Spinal cord (tissue), 10 donors: ENCODE data around the gene HOXA4. TPM values are rescaled to one million over a fixed set of nuclear protein-coding genes. Genes with fewer than 3 reads are reported as not detected.

ENCODE experiments used
- DNase-seq, 6 donors: peaks; one replicate each; pipeline versions ENCODE4 v3.0.0 to v3.0.0-alpha.2; 2013 to 2015; ENCODE audit warnings: low spot score in 6 of 6, low read depth in 4 of 6
- H3K27ac ChIP-seq: one replicate; pipeline ENCODE4 v1.5.1; 2013; ENCODE audit warnings: low read depth, low read length, control low read depth
- H3K27me3 ChIP-seq: one replicate; pipeline ENCODE4 v1.6.1; 2013; ENCODE audit warnings: low read length; ENCODE audit not compliant: control insufficient read depth, insufficient read depth
- H3K36me3 ChIP-seq: one replicate; pipeline ENCODE4 v1.6.1; 2013; ENCODE audit warnings: low read length; ENCODE audit not compliant: control insufficient read depth, insufficient read depth
- H3K4me1 ChIP-seq: one replicate; pipeline ENCODE4 v1.6.1; 2013; ENCODE audit warnings: low read length; ENCODE audit not compliant: control insufficient read depth, insufficient read depth
- H3K4me3 ChIP-seq: one replicate; pipeline ENCODE4 v1.5.1; 2013; ENCODE audit warnings: low read depth, low read length, control low read depth
- H3K9me3 ChIP-seq: one replicate; pipeline ENCODE4 v1.6.1; 2013; ENCODE audit warnings: low read length; ENCODE audit not compliant: control insufficient read depth, insufficient read depth
- whole genome bisulfite sequencing: methylation state at CpG from one replicate; pipeline ENCODE4 v1.1.5; 2013; ENCODE audit warnings: missing lambda C conversion rate; ENCODE audit not compliant: insufficient coverage; 5-methylcytosine and 5-hydroxymethylcytosine counted together
- polyA plus RNA-seq, 2 donors: library from polyadenylated mRNA; unstranded; fragments of 120-200 nt; gene quantifications; one replicate each; pipeline ENCODE4 v1.2.1, GENCODE V29; 2013; ENCODE audit not compliant: insufficient read length in 2 of 2
- total RNA-seq, 2 donors: library from RNA; depleted of rRNA in 1 of 2; stranded (reverse); fragments of 120-200 nt in 1 of 2; fragments of >200 nt in 1 of 2; gene quantifications; one replicate each; pipeline versions ENCODE4 v1.2.3 to v1.2.4, GENCODE V29; 2013 to 2014
- donor health status: healthy.

HOXA4 gene
- total and polyA plus RNA-seq, 4 donors: 1.4 to 56.1 (median 25.7) TPM

DNA sequence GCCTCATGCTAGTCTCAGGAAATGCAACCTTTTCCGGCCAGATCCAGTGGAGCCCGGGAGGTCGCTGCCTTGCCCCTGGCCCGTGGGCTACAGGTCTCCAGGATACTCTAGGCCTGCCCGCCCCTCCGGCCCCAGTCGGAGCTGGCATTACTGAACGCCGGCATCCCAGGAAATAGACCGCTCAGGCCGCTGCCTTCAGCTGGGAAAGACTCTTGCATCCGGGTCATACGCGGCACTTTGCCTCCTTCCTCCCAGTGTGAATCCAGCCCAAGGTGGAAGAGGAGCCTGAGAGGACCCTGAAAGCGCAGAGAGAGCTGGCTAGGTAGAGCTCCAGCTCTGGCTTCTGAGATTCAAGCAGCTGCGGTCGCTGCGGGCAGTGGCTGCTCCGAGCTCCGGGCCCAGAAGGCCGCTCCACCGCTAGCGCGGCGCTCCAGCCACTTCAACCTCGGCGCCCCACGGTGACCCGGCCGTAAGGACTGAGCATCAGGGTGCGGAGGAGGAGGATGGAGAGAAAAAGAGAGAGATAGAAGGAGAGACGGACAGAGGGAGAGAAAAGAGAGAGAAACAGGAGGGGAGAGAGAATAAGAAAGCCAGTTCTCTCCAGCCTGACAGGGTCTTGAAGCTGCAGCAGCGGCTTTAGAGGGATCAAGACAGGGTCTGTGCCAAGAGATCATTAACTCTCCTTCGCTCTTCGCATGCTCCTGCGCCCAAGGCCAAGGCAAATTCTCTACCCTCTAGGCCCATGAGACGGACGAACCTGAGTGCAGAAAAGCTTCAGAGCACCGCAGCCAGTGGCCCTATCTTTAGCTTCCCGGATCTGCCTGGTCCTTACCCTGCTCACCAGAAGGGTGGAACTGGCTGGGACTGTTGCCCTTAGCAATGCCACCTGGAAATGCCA lies 45.3 kb upstream of the HOXA4 start:
- 46% methylated on average over 39 of the region's 40 CpGs for WGBS
- H3K4me3 ChIP-seq: peak overlapping the region; percentile 4
- H3K27me3 ChIP-seq: peaks cover 92% of the 10 kb centered on the region
- H3K9me3 ChIP-seq: no peaks in the 10 kb centered on the region
- peaks cover 72% of the 10 kb centered on the region for H3K4me1 ChIP-seq
- H3K36me3 ChIP-seq: peaks cover 12% of the 10 kb centered on the region
- no peak for DNase-seq
- H3K27ac ChIP-seq: peak overlapping the region; percentile 85

DNA sequence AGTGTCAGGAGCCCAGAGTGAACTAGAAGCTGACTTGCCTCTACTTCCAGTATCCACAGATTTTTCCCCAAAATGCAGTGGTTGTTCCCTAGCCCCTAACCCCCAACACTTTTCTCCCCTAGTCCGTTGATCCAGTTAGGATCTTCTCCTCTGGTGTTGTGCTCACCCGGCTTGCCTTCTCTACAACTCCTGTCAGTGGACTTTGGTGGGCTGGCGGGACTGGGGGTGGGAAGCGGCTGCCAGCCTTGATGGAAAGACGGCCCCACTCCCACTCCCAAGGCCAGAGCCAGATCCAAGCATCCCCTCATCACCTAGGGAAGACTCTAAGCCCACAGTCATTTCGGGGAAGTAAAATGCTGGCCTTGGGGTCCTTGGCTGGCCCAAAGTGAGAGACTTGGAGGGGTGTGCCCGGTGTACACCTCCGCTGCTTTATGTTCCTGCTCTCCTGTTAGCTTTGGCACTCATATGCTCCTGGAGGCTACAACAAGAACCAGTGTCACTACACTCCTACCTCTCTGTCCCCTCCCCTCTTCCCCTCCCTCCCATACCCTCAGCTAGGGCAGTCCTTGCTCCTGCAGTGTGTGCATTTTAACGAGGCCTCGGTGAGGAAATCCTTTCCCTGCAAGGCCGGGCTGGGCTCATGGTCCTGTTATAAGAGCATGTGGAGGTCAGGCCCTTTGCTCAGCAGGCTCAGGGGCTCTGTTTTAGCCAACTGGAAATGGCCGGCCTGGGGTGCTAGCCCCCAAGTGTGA lies 44.5 kb upstream of the HOXA4 start:
- DNase-seq: no peak
- Histone ChIP-seq H3K27me3 (peaks cover 90% of the 10 kb centered on the region), H3K4me3 (peak overlapping the region; percentile 4), H3K27ac (peak overlapping the region; percentile 85), H3K9me3 (no peaks in the 10 kb centered on the region), H3K36me3 (peaks cover 12% of the 10 kb centered on the region), H3K4me1 (peaks cover 64% of the 10 kb centered on the region)
- 49% methylated on average over 9 of the region's 12 CpGs for WGBS

DNA sequence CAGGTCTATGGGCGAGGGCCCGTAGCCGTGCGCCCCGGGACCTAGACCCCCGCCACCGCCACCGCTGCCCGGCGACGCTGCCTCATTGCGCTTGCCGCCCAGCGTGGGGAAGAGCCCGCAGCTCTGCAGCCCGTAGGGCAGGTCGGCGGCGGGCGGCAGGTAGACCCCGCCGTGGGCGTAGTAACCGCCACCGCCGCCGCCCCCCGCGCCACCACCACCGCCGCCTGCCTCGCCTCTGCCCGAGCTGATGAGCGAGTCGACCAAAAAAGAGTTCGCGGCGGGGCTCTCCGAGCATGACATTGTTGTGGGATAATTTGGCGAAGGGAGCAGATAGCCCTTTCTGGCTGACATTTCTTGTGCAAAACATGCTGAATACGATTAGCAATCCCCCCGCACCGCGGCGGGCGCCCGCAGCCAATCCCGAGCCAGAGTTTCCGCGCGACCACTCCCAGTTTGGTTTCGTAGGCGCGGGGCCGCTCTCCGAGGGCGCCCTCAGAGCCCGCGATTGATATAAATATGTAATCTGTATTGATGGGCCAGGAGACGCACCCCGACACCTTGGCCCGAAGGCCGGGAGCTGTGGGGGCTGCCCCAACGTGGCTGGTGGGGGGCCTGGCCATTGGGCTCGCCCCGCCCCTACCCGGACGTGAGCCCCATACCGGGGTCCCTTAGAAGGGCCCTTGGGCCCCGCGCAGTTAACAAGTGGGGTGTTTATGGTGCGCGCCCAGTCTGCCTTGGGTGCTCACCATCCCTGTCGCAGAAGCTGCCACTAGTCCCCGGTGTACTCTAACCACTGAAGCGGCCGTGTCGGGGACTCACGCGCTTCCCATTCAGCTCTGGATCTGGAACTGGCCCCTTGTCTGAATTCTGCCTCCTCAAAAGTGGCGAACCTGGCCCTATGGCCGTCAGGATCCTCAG lies 43.7 kb upstream of the HOXA4 start, which contains the start of gene HOXA10:
TSS of gene HOXA10 (minus strand) at position 365 of the 918 bp plus-strand sequence. CDS start at position 351, 14 bp downstream.
- Histone ChIP-seq H3K4me1 (peaks cover 64% of the 10 kb centered on the region), H3K9me3 (no peaks in the 10 kb centered on the region), H3K27ac (peak within 1 kb of the TSS; percentile 99), H3K36me3 (peaks cover 13% of the 10 kb centered on the region), H3K4me3 (peak within 1 kb of the TSS; percentile 63), H3K27me3 (peaks cover 88% of the 10 kb centered on the region)
- WGBS: 4% methylated on average over 82 of the region's 82 CpGs
- DNase-seq: no peak

DNA sequence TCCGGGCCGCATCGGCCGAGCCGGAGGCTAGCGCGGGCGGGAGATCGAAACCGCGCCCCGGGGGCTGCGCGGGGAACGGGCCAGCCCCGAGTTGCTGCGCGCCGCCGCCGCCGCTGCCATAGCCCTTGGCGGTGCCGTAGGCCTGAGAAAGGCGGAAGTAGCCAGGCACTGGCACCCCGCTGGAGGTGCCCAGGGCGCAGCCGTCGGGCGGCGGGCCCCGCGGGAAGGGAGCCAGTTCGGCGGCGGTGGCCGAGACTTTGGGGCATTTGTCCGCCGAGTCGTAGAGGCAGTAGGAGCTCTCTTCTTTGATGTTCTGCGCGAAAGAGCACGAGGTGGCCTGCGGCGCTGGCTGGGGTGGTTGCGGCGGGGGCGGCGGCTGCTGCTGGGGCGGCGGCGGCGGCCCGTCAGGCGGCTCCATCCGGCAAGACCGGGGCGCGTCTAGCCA lies 43.0 kb upstream of the HOXA4 start:
- WGBS: under 1% methylated on average over 59 of the region's 59 CpGs
- Histone ChIP-seq H3K36me3 (peaks cover 17% of the 10 kb centered on the region), H3K27ac (peak overlapping the region; percentile 99), H3K9me3 (no peaks in the 10 kb centered on the region), H3K4me3 (peak overlapping the region; percentile 63), H3K4me1 (peaks cover 68% of the 10 kb centered on the region), H3K27me3 (peaks cover 85% of the 10 kb centered on the region)
- no peak for DNase-seq

DNA sequence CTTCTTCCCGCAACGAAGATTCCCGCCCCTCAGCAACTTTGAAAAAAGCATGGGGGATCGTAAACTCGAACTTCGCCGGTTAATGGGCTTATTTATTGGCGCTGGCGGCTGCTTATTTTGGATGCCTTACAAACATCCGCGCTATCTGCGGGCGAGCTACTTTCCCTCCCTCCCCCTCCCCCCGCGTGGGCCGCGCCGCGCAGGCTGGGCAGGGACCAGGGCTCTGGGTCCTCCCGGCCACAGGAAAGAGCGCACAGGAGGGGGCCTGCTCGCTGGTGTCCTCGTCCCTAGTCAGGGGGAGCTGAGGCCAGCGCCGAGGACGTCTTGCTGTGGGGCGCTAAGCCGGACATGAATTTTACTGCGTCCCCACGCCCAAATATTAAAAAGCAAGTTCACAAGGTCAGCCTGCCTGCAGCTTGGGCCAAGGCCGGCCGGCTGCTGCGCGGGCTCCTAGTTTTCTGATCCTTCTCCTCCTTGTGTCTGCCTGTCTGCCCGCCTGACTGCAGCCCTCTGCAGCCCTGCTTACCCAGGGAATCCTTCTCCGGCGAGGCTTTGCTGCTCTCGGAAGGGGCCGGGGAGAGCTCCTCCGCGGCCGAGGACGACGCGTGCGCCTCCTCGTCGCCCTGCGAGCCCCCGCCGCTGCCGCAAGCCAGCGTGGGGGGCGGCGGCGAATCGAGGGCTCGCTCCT lies 42.4 kb upstream of the HOXA4 start:
- Histone ChIP-seq H3K9me3 (no peaks in the 10 kb centered on the region), H3K27ac (peak overlapping the region; percentile 99), H3K27me3 (peaks cover 79% of the 10 kb centered on the region), H3K4me3 (peak overlapping the region; percentile 63), H3K36me3 (peaks cover 17% of the 10 kb centered on the region), H3K4me1 (peaks cover 74% of the 10 kb centered on the region)
- WGBS: 1% methylated on average over 58 of the region's 58 CpGs
- peak in 1 of 6 donors; percentile 72 for DNase-seq

DNA sequence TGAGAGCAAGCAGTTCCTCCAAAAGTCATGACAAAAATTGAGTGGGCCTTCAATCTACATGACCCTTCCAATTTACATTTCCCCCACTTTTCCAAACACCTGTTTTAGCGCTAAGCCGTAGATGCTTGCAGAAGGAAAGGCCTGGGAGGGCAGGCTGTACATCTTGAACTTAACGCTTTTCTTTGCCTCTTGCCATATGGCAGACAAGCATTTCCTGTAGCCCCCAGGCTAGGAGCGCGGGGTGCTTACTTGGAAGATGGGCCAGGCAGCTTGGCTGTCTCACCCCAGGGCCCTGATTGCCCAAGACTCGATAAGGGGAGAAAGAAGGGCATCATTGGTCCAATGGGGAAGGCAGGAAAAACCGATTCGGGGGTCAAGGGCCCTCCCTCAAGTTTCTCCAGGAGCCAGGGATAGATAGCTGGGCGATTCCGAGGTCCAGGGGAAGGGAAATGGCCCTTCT lies 41.8 kb upstream of the HOXA4 start:
- no peaks in the 10 kb centered on the region for H3K9me3 ChIP-seq
- peak overlapping the region; percentile 63 for H3K4me3 ChIP-seq
- H3K27me3 ChIP-seq: peaks cover 79% of the 10 kb centered on the region
- H3K27ac ChIP-seq: peak overlapping the region; percentile 99
- no peak for DNase-seq
- peaks cover 17% of the 10 kb centered on the region for H3K36me3 ChIP-seq
- peaks cover 72% of the 10 kb centered on the region for H3K4me1 ChIP-seq
- 13% methylated on average over 10 of the region's 10 CpGs for WGBS

DNA sequence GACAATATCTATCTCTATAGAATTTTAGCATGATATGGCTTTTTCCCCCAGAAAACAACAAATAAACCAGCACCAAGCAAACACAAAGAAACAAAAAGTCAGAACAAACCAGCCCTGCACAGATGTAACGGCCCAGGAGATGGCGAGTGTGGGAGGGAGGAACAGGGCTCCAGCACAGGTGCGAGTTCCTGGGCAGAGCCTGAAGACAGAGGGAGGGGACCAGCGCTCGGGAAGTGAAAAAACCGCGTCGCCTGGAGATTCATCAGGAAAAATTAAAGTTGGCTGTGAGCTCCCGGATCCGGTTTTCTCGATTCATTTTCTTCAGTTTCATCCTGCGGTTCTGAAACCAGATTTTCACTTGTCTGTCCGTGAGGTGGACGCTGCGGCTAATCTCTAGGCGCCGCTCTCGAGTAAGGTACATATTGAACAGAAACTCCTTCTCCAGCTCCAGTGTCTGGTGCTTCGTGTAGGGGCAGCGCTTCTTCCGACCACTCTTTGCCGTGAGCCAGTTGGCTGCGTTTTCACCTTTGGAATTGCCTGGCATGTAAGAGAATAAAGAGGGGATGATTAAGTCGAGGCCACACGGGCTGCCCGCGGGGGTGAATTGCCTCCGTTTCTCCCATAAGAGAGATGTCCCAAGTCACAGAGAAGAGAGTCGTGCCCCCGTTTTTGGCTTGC lies 41.2 kb upstream of the HOXA4 start:
- 16% methylated on average over 30 of the region's 30 CpGs for WGBS
- Histone ChIP-seq H3K36me3 (peaks cover 17% of the 10 kb centered on the region), H3K27ac (peak overlapping the region; percentile 99), H3K9me3 (no peaks in the 10 kb centered on the region), H3K27me3 (peaks cover 79% of the 10 kb centered on the region), H3K4me1 (peaks cover 71% of the 10 kb centered on the region), H3K4me3 (peak overlapping the region; percentile 63)
- no peak for DNase-seq

DNA sequence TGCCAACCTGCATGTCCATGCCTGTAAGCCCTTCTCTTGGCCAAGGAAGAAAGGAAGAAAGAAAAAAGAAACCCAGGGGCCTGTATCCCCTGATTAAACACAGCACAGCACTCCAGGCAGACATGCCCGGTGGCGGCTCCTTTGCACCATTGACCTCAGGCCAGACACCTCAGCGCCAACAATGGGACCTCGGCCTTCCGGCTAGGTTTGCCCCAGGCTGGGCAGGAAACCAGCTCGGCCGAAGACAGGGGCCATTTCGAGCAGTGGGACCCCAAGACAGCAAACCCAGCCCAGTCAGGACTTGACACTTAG lies 40.7 kb upstream of the HOXA4 start:
- H3K27ac ChIP-seq: peak overlapping the region; percentile 99
- peaks cover 17% of the 10 kb centered on the region for H3K36me3 ChIP-seq
- H3K27me3 ChIP-seq: peaks cover 79% of the 10 kb centered on the region
- peak overlapping the region; percentile 63 for H3K4me3 ChIP-seq
- DNase-seq: no peak
- peaks cover 72% of the 10 kb centered on the region for H3K4me1 ChIP-seq
- WGBS: 11% methylated on average over 8 of the region's 8 CpGs
- no peaks in the 10 kb centered on the region for H3K9me3 ChIP-seq
